Stomach (tissue), 4 donors: ENCODE data around the gene MED12L.

Experiments
- EP300 ChIP-seq: sonication (generic); formaldehyde crosslinking; IDR thresholded peaks from one replicate; pipeline ENCODE4 v1.6.1; 2017; ENCODE audit warnings: antibody characterized with exemption
- POLR2AphosphoS5 ChIP-seq, 3 donors: sonication (generic); formaldehyde crosslinking; IDR thresholded peaks; one replicate each; pipeline ENCODE4 v1.6.1; 2016; ENCODE audit warnings: antibody characterized with exemption in 3 of 3
- TF ChIP-seq, protein P1 (sequence below), 7 experiments: fragments of 450-650 bp in 4 of 7; fragments of 200-600 bp in 3 of 7; sonication (generic) in 3 of 7; IDR thresholded peaks; one replicate each; pipeline ENCODE4 v1.5.1; 2016 to 2019; ENCODE audit warnings: antibody characterized with exemption in 7 of 7, control low read depth in 2 of 7, mild to moderate bottlenecking in 1 of 7

DNA sequence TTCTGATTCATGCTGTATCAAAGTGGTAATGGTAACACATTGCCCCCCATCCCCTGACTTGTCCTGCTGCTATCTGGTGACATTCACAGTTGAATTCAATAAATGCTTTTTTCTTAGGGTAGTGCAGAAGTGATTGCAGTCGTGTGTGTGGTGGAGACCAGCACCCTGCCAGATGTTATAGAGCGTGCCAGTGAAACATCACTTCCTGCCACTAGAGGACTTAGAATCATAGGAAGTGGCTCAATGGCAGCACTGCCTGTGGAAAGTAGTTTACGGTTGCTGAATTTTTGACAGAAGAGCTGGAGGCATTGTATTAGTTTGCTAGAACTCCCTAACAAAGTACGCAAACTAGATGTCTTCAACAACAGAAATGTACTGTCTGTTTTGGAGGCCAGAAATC, 336.5 kb downstream of the MED12L start:
- TF ChIP-seq, protein P1, sequence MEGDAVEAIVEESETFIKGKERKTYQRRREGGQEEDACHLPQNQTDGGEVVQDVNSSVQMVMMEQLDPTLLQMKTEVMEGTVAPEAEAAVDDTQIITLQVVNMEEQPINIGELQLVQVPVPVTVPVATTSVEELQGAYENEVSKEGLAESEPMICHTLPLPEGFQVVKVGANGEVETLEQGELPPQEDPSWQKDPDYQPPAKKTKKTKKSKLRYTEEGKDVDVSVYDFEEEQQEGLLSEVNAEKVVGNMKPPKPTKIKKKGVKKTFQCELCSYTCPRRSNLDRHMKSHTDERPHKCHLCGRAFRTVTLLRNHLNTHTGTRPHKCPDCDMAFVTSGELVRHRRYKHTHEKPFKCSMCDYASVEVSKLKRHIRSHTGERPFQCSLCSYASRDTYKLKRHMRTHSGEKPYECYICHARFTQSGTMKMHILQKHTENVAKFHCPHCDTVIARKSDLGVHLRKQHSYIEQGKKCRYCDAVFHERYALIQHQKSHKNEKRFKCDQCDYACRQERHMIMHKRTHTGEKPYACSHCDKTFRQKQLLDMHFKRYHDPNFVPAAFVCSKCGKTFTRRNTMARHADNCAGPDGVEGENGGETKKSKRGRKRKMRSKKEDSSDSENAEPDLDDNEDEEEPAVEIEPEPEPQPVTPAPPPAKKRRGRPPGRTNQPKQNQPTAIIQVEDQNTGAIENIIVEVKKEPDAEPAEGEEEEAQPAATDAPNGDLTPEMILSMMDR (IDR thresholded peaks at IDR 0.05), result no peak
- TF ChIP-seq POLR2AphosphoS5 (IDR thresholded peaks at IDR 0.05) (no peak), EP300 (no peak)
